ENCODE data around the gene APOL3.
"Not testable (repeated sequence)": the region's sequence is repeated elsewhere in the genome, so short reads cannot be mapped to it uniquely, and the experiment has no call there.

The APOL3 gene

GRCh38 chr22:36136988-36137387 lies 23.6 kb downstream of the APOL3 start:
- in situ Hi-C loops (cut with MboI; ENCODE audit: low sequenced_read_pairs) = no loop called here

- in situ Hi-C loops (cut with MboI; ENCODE audit: low sequenced_read_pairs) = no loop called here
These were observed 24.1 kb downstream of the APOL3 start for GRCh38 chr22:36136475-36136874.

GRCh38 chr22:36135306-36135980 lies 25.1 kb downstream of the APOL3 start:
- in situ Hi-C loops (cut with MboI; ENCODE audit: low sequenced_read_pairs) = no loop called here

GRCh38 chr22:36134182-36134581 lies 26.4 kb downstream of the APOL3 start:
- in situ Hi-C loops (cut with MboI; ENCODE audit: low sequenced_read_pairs) = no loop called here

DNA sequence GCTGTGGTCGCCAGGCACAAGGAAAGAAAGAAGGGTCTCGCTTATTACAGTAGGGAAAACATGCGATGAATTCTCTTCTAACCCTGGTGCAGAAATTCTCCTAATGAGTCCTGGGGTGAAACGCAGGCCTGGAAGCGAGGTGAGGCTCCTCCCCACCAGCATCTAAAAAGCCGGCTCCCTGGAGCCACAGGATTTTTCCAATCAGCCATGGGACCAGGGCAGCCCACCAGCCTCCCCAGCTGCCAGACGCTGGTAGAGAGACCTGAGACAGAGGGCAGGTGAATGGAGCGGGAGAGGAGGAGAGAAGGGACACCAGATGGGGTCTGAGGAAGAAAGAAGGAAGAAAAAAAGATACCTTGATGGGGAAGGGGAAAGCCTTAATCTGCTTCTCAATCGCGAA lies 28.6 kb downstream of the APOL3 start:
- in situ Hi-C loops (cut with MboI; ENCODE audit: low sequenced_read_pairs) = no loop called here

DNA sequence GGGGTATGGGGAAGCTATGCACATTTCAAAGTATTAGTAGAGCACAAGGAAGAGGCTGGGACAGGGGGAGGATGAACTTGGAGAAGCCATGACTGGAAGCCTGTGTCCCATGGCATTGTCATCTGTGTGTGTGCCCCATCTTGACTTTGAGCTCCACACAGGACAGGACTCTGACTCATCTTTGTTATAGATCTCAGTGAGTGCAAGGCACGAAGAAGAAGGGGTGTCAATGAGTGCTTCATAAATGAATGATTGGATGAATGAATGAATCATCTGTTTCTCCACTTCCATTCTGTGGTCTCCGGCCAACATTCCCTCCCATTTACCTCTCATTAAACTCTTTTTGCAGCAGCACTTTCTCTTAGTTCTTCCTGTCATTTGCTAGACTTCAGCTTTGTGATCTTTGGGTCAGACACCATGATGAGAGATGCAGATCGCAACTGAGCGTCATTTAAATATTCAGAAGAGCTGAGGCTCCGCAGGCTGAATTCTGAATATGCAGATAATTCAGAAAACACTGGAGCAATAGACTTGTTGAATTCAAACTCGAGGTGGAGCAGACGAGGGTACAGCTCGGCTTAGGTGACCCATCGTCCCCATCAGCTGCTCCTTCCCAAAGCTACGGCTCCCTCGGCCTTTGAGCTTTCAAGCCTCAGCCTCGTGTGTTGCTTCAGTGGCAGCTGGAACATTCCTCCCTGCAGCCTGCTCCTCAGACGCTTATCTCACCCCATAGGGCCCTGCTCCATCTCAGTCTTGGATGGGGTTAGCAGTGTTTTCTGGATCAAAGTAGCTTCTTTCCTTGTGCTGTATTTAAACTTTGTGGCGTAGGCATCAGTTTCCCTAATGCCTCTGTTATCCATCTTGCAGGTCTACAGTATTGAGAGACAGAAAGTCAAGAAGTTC lies 30.8 kb downstream of the APOL3 start:
- in situ Hi-C loops (cut with MboI; ENCODE audit: low sequenced_read_pairs) = no loop called here

GRCh38 chr22:36129071-36129470 lies 31.5 kb downstream of the APOL3 start:
- in situ Hi-C loops (cut with MboI; ENCODE audit: low sequenced_read_pairs) = no loop called here

DNA sequence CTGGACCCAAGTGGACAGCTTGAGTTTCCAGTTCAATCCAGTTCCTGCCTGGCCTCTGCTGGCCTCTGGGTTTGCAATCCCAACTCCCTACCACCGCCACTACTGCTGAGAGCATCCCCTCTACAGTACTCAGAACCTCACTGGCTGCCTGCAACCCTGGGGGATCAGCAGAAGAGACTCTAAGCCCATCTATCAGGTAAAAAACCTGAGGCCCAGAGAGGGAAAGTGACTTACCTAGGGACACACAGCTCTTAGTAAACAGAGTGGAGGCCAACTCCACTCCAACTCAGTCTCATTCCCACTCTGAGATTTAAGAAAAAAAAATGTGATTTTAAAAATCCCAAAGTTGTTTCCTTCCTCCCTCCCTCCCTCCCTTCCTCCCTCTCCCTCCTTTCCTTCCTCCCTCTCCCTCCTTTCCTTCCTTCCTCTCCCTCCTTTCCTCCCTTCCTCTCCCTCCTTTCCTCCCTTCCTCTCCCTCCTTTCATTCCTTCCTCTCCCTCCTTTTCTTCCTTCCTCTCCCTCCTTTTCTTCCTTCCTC lies 34.5 kb downstream of the APOL3 start:
- in situ Hi-C loops (cut with MboI; ENCODE audit: low sequenced_read_pairs) = no loop called here

DNA sequence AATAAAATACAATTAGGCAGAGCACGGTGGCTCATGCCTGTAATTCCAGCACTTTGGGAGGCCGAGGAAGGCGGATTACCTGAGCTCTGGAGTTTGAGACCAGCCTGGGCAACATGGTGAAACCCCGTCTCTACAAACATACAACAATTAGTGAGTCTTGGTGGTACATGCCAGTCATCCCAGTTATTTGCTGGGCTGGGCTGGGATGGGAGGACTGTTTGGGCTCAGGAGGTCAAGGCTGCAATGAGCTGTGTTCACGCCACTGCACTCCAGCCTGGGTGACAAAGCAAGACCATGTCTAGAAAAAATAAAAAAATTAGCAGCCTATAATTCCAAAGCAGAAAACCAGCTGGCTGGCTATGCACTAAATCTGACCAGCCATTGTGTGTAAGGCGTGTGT lies 35.1 kb downstream of the APOL3 start:
- in situ Hi-C loops (cut with MboI; ENCODE audit: low sequenced_read_pairs) = no loop called here

DNA sequence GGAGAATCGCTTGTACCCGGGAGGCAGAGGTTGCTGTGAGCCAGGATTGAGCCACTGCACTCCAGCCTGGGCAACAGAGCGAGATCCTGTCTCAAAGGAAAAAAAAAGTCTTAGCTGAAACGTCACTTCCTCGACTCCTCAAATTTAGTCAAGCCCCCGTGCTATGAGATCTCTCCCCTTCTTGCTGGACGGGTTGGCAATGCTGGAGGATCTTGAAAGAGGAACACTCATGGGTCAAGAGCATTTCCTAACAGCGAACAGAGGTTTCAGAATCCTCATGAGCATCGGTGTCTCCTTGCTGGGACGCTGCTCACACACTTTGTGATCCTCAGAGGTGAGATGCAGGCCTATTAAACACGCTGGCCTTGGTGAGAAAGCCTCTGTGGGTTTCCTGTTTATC lies 35.9 kb downstream of the APOL3 start:
- in situ Hi-C loops (cut with MboI; ENCODE audit: low sequenced_read_pairs) = no loop called here

- in situ Hi-C loops (cut with MboI; ENCODE audit: low sequenced_read_pairs) = no loop called here
These were observed 36.6 kb downstream of the APOL3 start for GRCh38 chr22:36123673-36124630.

- in situ Hi-C loops (cut with MboI; ENCODE audit: low sequenced_read_pairs) = not testable (repeated sequence)
These were observed 39.8 kb downstream of the APOL3 start for GRCh38 chr22:36120621-36121351.

DNA sequence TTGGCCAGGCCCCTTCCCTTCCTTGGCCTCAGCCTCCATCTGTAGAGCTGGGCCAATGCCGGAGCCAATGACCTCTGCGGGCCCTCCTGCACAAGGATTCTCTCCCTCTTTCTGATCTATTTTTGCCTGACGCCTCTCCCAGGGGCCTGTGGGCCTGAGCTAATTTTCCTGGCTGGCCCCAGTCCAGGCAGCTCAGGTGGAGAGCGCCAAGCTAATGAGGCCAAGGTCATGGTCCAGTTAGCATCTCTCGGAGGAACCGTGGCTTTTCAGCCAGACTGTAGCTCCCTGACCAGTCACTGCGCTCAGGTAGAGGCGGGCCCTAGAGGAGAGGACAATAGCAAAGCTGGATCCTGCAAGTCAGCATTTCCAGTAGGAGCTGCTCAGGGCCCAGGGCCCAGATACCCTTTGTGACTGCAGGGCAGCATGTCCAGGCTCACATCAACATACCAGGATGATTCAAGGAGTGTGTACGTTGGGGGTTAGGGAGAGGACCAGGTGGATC lies 43.5 kb downstream of the APOL3 start:
- in situ Hi-C loops (cut with MboI; ENCODE audit: low sequenced_read_pairs) = no loop called here

- in situ Hi-C loops (cut with MboI; ENCODE audit: low sequenced_read_pairs) = no loop called here
These were observed 44.4 kb downstream of the APOL3 start for GRCh38 chr22:36116127-36116526.

DNA sequence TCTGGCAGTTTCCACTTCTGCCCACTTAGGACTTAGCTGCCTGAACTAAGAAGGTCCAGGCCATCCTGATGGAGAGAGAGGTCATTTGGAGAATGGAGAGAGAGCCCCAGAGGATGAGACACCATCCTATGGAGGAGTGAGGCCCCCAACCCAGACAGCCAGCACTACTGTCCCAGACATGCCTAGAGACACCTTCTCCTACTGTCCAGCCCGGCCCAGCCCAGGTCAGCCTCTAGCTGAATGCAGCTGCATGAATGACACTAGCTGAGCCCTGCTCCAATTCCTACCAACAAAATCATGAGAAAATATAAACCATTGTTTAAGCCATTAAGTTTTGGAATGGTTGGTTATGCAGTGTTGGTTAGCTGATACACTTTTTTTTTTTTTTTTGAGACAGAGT lies 47.4 kb downstream of the APOL3 start:
- in situ Hi-C loops (cut with MboI; ENCODE audit: low sequenced_read_pairs) = no loop called here

DNA sequence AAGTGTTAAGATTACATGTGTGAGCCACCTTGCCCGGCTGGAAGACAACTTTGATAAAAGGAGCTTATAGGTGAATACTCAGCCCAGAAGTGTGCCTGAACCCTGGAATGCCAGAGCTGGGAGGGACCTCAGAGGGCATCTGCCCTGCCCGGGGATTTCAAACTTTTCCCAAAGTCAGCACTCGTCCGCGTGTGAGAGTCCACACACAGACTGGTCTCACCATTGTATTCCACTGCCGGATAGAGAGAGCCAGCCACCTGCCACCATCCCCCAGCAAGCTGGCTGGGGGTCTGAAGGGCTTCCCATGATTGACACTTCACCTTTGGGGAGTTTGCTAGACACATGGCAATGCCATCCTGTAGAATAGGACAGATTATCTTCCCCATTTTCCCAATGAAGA lies 49.2 kb downstream of the APOL3 start:
- in situ Hi-C loops (cut with MboI; ENCODE audit: low sequenced_read_pairs) = no loop called here

DNA sequence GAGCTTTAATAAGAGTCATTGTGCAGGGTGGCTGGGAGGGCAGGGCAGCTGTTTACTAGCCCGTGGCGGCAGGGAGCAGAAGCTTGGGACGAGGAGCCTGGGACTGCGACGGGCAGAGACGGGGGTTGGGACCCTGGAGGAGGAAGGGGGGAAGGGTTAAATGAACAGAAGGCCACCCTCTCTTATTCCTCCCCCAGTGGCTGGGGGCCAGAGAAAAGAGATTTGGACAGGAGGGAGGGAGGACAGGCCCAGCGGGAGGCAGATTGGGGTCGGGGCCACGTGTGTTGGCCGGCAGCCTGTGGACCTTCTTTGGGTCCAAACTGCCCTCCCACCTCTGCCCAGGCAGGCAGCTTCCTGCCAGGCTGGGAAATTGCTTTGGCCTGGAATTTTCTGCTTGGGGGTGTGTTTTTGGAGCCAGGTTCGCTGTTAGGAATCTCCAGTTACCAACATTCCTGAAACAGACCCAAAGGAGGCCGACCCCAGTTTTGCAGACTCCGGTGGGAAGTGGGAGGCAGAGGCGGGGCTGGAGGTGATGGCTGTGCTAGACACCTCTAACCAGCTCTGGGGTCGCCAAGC lies 50.2 kb downstream of the APOL3 start:
- in situ Hi-C loops (cut with MboI; ENCODE audit: low sequenced_read_pairs) = no loop called here

DNA sequence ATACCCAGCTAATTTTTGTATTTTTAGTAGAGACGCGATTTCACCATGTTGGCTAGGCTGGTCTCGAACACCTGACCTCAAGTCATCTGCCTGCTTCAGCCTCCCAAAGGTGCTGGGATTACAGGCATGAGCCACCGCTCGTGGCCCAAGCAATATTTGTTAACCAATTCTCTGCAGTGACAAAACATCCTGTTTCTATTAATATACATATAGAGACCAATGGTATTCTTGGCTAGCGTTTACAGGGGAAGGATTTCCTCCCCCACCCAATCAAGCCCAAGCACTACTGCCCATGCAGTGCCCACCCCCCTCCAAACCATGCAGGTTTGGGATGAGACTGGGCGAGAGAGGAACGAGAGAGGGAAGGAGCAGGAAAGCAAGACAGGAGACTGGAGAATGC lies 53.1 kb downstream of the APOL3 start:
- in situ Hi-C loops (cut with MboI; ENCODE audit: low sequenced_read_pairs) = no loop called here

DNA sequence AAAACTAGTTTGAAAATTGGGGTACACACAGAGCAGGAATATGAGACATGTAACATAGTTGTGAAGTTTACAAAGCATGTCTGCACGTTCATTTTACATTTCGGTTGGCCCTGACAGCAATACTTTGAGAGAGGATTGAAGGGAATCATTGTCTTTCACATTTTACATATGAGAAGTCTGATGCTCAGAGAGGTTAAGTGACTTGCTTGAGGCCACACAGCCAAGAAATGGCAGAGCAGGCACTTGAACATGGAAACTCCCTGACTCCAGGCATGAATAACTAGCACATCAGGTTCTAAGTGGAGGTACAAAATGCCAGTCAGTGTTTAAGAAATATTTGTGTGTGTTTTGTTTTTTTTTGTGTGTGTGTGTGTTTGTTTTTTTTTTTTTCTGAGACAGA lies 53.6 kb downstream of the APOL3 start:
- in situ Hi-C loops (cut with MboI; ENCODE audit: low sequenced_read_pairs) = no loop called here

DNA sequence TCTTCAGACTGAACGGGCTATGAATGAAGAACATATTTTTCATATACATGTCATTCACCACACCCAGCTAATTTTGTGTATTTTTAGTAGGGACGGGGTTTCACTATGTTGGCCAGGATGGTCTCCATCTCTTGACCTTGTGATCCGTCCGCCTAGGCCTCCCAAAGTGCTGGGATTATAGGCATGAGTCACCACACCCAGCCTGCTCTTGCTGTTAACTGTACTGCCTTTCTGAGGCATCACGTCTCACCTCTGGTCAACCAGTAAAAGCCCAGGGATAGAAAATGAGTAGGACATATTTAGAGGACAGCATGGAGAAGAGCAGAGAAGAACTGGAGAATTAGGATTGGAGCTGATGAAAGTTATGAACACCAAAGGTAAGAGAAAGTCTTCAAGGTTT lies 55.6 kb downstream of the APOL3 start:
- in situ Hi-C loops (cut with MboI; ENCODE audit: low sequenced_read_pairs) = no loop called here

All from hTERT RPE-1 (cell line).